H1 (cell line): ENCODE measurements around the gene TEKT3. TPM values are rescaled to one million over a fixed set of nuclear protein-coding genes. Genes with fewer than 3 reads are reported as not detected.

ENCODE experiments used
- CTCF ChIA-PET: fragments of 300-600 bp; sonication (Branson Sonifier 250); formaldehyde crosslinking; loops from one replicate; lab custom pipeline; 2021; ENCODE audit not compliant: partially characterized antibody; lab: Charles Lee
- POLR2A ChIA-PET: fragments of 300-600 bp; sonication (Branson Sonifier 250); formaldehyde crosslinking; loops from one replicate; lab custom pipeline; 2021; ENCODE audit warnings: inconsistent platforms; ENCODE audit not compliant: partially characterized antibody; lab: Charles Lee
- DNase-seq, 2 experiments: peaks; one replicate each; pipeline versions ENCODE4 v3.0.0 to v3.0.0-alpha.2; 2010 to 2022; ENCODE audit warnings: low spot score in 2 of 2, low read depth in 1 of 2, mixed read lengths in 1 of 2
- FAIRE-seq: peaks from 2 replicates; lab custom pipeline; 2011; peaks lifted over from hg19 to GRCh38; lab: Jason Lieb, UNC
- H2AFZ ChIP-seq: 2 replicates; pipeline ENCODE4 v1.8.1; 2012; ENCODE audit warnings: low read length, inconsistent platforms
- H2AK5ac ChIP-seq: 2 replicates; pipeline ENCODE4 v1.6.1; 2013; ENCODE audit warnings: low read depth, low read length
- H2BK120ac ChIP-seq: replicated peaks from 2 replicates; pipeline ENCODE3; 2013; ENCODE audit warnings: low read depth, low read length, inconsistent platforms
- H2BK12ac ChIP-seq: 2 replicates; pipeline ENCODE4 v1.6.1; 2013; ENCODE audit warnings: low read depth, low read length
- H2BK15ac ChIP-seq: 2 replicates; pipeline ENCODE4 v1.6.1; 2013; ENCODE audit warnings: low read length
- H2BK20ac ChIP-seq: 2 replicates; pipeline ENCODE4 v1.6.1; 2013; ENCODE audit warnings: low read length
- H2BK5ac ChIP-seq: 2 replicates; pipeline ENCODE4 v1.6.1; 2013; ENCODE audit warnings: low read depth, low read length
- H3K14ac ChIP-seq: 2 replicates; pipeline ENCODE4 v1.6.1; 2013; ENCODE audit warnings: inconsistent platforms; ENCODE audit not compliant: insufficient read length
- H3K18ac ChIP-seq: 2 replicates; pipeline ENCODE4 v1.6.1; 2013; ENCODE audit warnings: low read length; ENCODE audit errors: extremely low read depth
- H3K23ac ChIP-seq: 2 replicates; pipeline ENCODE4 v1.6.1; 2013; ENCODE audit warnings: inconsistent platforms; ENCODE audit not compliant: insufficient read length
- H3K23me2 ChIP-seq: 2 replicates; pipeline ENCODE4 v1.6.1; 2013; ENCODE audit warnings: low read depth, low read length
- H3K27ac ChIP-seq: 2 replicates; pipeline ENCODE4 v1.6.1; 2011; ENCODE audit warnings: low read depth, low read length, inconsistent platforms
- H3K27me3 ChIP-seq, 4 experiments: replicated peaks in 1 of 4; 1 replicate in 1 of 4; 2 replicates in 3 of 4; pipeline versions ENCODE4 v1.6.1 to v1.8.1; 2011 to 2013; ENCODE audit warnings: low read length in 3 of 4, mild to moderate bottlenecking in 3 of 4, inconsistent platforms in 2 of 4, mixed read lengths in 2 of 4, moderate library complexity in 1 of 4; ENCODE audit not compliant: control insufficient read depth in 3 of 4, insufficient read depth in 3 of 4; ENCODE audit errors: extremely low read depth in 1 of 4
- H3K36me3 ChIP-seq, 4 experiments: 2 replicates each; pipeline versions ENCODE4 v1.6.1 to v1.8.1; 2011 to 2013; ENCODE audit warnings: mild to moderate bottlenecking in 4 of 4, low read length in 3 of 4, moderate library complexity in 2 of 4, control low read depth in 1 of 4, inconsistent platforms in 1 of 4; ENCODE audit not compliant: insufficient read depth in 4 of 4, control insufficient read depth in 2 of 4
- H3K4ac ChIP-seq: replicated peaks from 2 replicates; pipeline ENCODE3; 2013; ENCODE audit warnings: low read length, low read depth, mixed read lengths, inconsistent platforms; ENCODE audit not compliant: insufficient read length
- H3K4me1 ChIP-seq, 4 experiments: replicated peaks in 1 of 4; 1 replicate in 1 of 4; 2 replicates in 3 of 4; pipeline versions ENCODE4 v1.6.1 to v1.8.1; 2011 to 2013; ENCODE audit warnings: low read length in 3 of 4, inconsistent platforms in 2 of 4, mixed read lengths in 1 of 4; ENCODE audit not compliant: insufficient read depth in 4 of 4, control insufficient read depth in 3 of 4
- H3K4me2 ChIP-seq, 2 experiments: 2 replicates each; pipeline versions ENCODE4 v1.6.1 to v1.8.1; 2011 to 2013; ENCODE audit warnings: low read depth in 2 of 2, low read length in 2 of 2, control low read depth in 1 of 2, inconsistent platforms in 1 of 2, mild to moderate bottlenecking in 1 of 2; ENCODE audit not compliant: insufficient read depth in 1 of 2
- H3K4me3 ChIP-seq, 4 experiments: fragments of 200-600, 300-600 bp in 1 of 4; sonication (generic), shearing (Covaris generic), sonication (Bioruptor Twin) in 1 of 4; 2 replicates each; pipeline versions ENCODE4 v1.5.1 to v1.8.1; 2011 to 2016; ENCODE audit warnings: low read length in 4 of 4, low read depth in 3 of 4, control low read depth in 2 of 4, inconsistent platforms in 2 of 4, mild to moderate bottlenecking in 2 of 4, mixed read lengths in 1 of 4, moderate library complexity in 1 of 4; ENCODE audit not compliant: insufficient read depth in 2 of 4; ENCODE audit errors: extremely low read depth in 1 of 4
- H3K56ac ChIP-seq: replicated peaks from 2 replicates; pipeline ENCODE3; 2013; ENCODE audit warnings: low read depth, mild to moderate bottlenecking, mixed read lengths, low read length, inconsistent platforms; ENCODE audit not compliant: insufficient read length
- H3K79me1 ChIP-seq: 2 replicates; pipeline ENCODE4 v1.6.1; 2013; ENCODE audit warnings: low read depth, low read length, control low read depth
- H3K79me2 ChIP-seq, 2 experiments: 2 replicates each; pipeline versions ENCODE4 v1.6.1 to v1.8.1; 2012 to 2013; ENCODE audit warnings: low read length in 2 of 2, mild to moderate bottlenecking in 2 of 2, inconsistent platforms in 1 of 2; ENCODE audit not compliant: insufficient read depth in 2 of 2, control insufficient read depth in 1 of 2
- H3K9ac ChIP-seq, 4 experiments: replicated peaks in 1 of 4; 1 replicate in 1 of 4; 2 replicates in 3 of 4; pipeline versions ENCODE4 v1.6.1 to v1.8.1; 2011 to 2013; ENCODE audit warnings: low read depth in 3 of 4, low read length in 3 of 4, control low read depth in 2 of 4, mild to moderate bottlenecking in 2 of 4, moderate library complexity in 2 of 4, inconsistent platforms in 1 of 4; ENCODE audit errors: extremely low read depth in 1 of 4
- H3K9me3 ChIP-seq, 2 experiments: 2 replicates each; pipeline versions ENCODE4 v1.6.1 to v1.8.1; 2012 to 2013; ENCODE audit warnings: mild to moderate bottlenecking in 2 of 2, moderate library complexity in 2 of 2, control low read depth in 1 of 2, inconsistent platforms in 1 of 2, low read depth in 1 of 2, low read length in 1 of 2, mixed read lengths in 1 of 2; ENCODE audit not compliant: insufficient read depth in 2 of 2
- H4K20me1 ChIP-seq, 2 experiments: replicated peaks in 1 of 2; 2 replicates each; pipeline versions ENCODE3 to v1.8.1; 2011 to 2013; ENCODE audit warnings: inconsistent platforms in 2 of 2, low read length in 2 of 2, mild to moderate bottlenecking in 1 of 2; ENCODE audit not compliant: insufficient read depth in 2 of 2, control insufficient read depth in 1 of 2
- H4K5ac ChIP-seq: 2 replicates; pipeline ENCODE4 v1.6.1; 2013; ENCODE audit warnings: low read length, low read depth, mixed read lengths, inconsistent platforms; ENCODE audit not compliant: insufficient read length
- H4K8ac ChIP-seq: 2 replicates; pipeline ENCODE4 v1.8.0; 2013; ENCODE audit warnings: mild to moderate bottlenecking, moderate library complexity, low read length, inconsistent platforms; ENCODE audit not compliant: insufficient read depth; ENCODE audit errors: extremely low read depth
- H4K91ac ChIP-seq: replicated peaks from 2 replicates; pipeline ENCODE3; 2013; ENCODE audit warnings: low read length, mixed read lengths, inconsistent platforms; ENCODE audit not compliant: insufficient read length
- ASH2L ChIP-seq: fragments of 200-600, 300-600 bp; sonication (generic); IDR thresholded peaks from one replicate; pipeline ENCODE4 v1.7.1; 2017; ENCODE audit warnings: low read length
- CHD1 ChIP-seq: IDR thresholded peaks from 2 replicates; pipeline ENCODE4 v1.6.1; 2012; ENCODE audit warnings: low read depth, low read length, improper control_type of control experiment
- CHD2 ChIP-seq: IDR thresholded peaks from 2 replicates; pipeline ENCODE4 v1.6.1; 2012; ENCODE audit warnings: low read length, improper control_type of control experiment
- CTCF ChIP-seq, 3 experiments: IDR thresholded peaks; 1 replicate in 2 of 3; 2 replicates in 1 of 3; pipeline versions ENCODE4 v1.5.1 to v1.6.1; 2011; ENCODE audit warnings: low read length in 3 of 3, mild to moderate bottlenecking in 3 of 3, inconsistent platforms in 2 of 3, low read depth in 1 of 3, moderate library complexity in 1 of 3; ENCODE audit not compliant: insufficient read depth in 1 of 3; ENCODE audit errors: control extremely low read depth in 1 of 3
- EGR1 ChIP-seq: IDR thresholded peaks from 2 replicates; pipeline ENCODE4 v1.6.1; 2011; ENCODE audit warnings: low read depth, low read length, borderline replicate concordance
- FOSL1 ChIP-seq: IDR thresholded peaks from 2 replicates; pipeline ENCODE4 v1.6.1; 2011; ENCODE audit warnings: mild to moderate bottlenecking, low read depth, low read length, moderate library complexity; ENCODE audit not compliant: insufficient read depth
- HDAC2 ChIP-seq, 2 experiments: fragments of 300-600 bp in 1 of 2; sonication (generic) in 1 of 2; IDR thresholded peaks; 2 replicates each; pipeline ENCODE4 v1.6.1; 2011 to 2012; ENCODE audit warnings: low read depth in 2 of 2, low read length in 2 of 2, mild to moderate bottlenecking in 2 of 2, moderate library complexity in 2 of 2, borderline replicate concordance in 1 of 2, inconsistent platforms in 1 of 2
- JUND ChIP-seq: IDR thresholded peaks from 2 replicates; pipeline ENCODE4 v1.6.1; 2011; ENCODE audit warnings: mild to moderate bottlenecking, improper control_type of control experiment, low read length
- POU5F1 ChIP-seq: IDR thresholded peaks from 2 replicates; pipeline ENCODE4 v1.6.1; 2011; ENCODE audit warnings: low read depth, mild to moderate bottlenecking, low read length, moderate library complexity
- SP1 ChIP-seq: IDR thresholded peaks from 2 replicates; pipeline ENCODE4 v1.6.1; 2011; ENCODE audit warnings: low read depth, low read length
- TEAD4 ChIP-seq: IDR thresholded peaks from 2 replicates; pipeline ENCODE4 v1.6.1; 2012; ENCODE audit warnings: low read depth, low read length, inconsistent platforms, mixed read lengths
- whole genome bisulfite sequencing, 2 experiments: shearing (Covaris generic) in 1 of 2; methylation state at CpG; one replicate each; pipeline versions ENCODE4 v1.1.6 to v1.1.7; 2013 to 2015; ENCODE audit warnings: low lambda C conversion rate in 2 of 2, mixed read lengths in 2 of 2, inconsistent platforms in 1 of 2, low coverage in 1 of 2, missing lambda C conversion rate in 1 of 2; ENCODE audit not compliant: insufficient replicate concordance in 2 of 2, insufficient coverage in 1 of 2, insufficient read length in 1 of 2; ENCODE audit errors: extremely low coverage in 1 of 2, missing lambda C conversion rate in 1 of 2; 5-methylcytosine and 5-hydroxymethylcytosine counted together
- polyA plus RNA-seq, 7 experiments: library from polyadenylated mRNA; depleted of rRNA in 3 of 7; stranded (reverse) in 5 of 7; unstranded in 2 of 7; fragments of >200 nt in 5 of 7; fragments of 200-250 nt in 2 of 7; gene quantifications; 1 replicate in 5 of 7; 2 replicates in 1 of 7; 4 replicates in 1 of 7; pipeline versions ENCODE4 v1.2.1 to v1.2.3, GENCODE V29; 2011 to 2013; ENCODE audit warnings: missing spikeins in 2 of 7, mixed read lengths in 2 of 7
- total RNA-seq: library from RNA; stranded (reverse); fragmentation: NEBNext Ultra II Directional; extraction: Animal tissue kit (Norgen Biotek cat#: 25700); gene quantifications from 2 replicates; pipeline ENCODE4 v1.2.1, GENCODE V29; 2021
- TF ChIP-seq, protein P1 (sequence below): IDR thresholded peaks from 2 replicates; pipeline ENCODE4 v1.6.1; 2011; ENCODE audit warnings: low read depth, mild to moderate bottlenecking, low read length; ENCODE audit not compliant: insufficient read depth

TEKT3 gene
- total and polyA plus RNA-seq, 2 of the 8 experiments (the other 6 are each of a cell fraction or from before 2014, with no cell fraction given) = 2.2 to 2.9 TPM

DNA sequence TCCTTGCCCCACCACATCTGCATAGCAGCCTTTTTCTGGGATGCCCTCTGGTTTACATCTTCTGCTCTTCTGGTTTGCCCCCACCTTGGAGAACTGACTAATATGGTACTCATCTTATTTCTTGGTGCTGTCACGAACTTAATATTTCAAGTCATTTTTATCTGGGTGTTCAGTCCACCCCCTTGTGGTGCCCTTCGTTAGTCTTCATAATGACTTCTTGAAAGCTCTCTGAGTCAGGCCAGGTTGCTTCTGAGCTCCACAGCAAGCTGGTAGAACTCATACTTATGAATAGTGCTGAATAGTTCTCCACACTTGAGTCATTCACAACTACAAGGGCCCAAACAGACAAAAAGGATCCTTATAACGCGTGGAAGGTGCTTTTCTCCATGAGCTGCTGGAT lies 35.8 kb upstream of the TEKT3 start:
- Histone ChIP-seq H2BK12ac (no peak overlapping the region), H3K27me3 (no peaks in the 10 kb centered on the region), H3K9me3 (no peaks in the 10 kb centered on the region), H2AK5ac (no peak overlapping the region), H3K4me1 (no peaks in the 10 kb centered on the region), H3K79me2 (no peaks in the 10 kb centered on the region), H3K27ac (no peak overlapping the region), H3K79me1 (no peaks in the 10 kb centered on the region), H2BK20ac (no peak overlapping the region), H2BK15ac (no peak overlapping the region), H3K18ac (no peak overlapping the region), H3K14ac (no peak overlapping the region), H3K4ac (no peak overlapping the region), H4K8ac (no peak overlapping the region), H2BK120ac (no peak overlapping the region), H4K20me1 (no peaks in the 10 kb centered on the region), H3K9ac (no peak overlapping the region), H3K4me3 (no peak overlapping the region), H3K23me2 (no peaks in the 10 kb centered on the region), H3K36me3 (no peaks in the 10 kb centered on the region), H3K4me2 (no peak overlapping the region), H4K5ac (no peak overlapping the region), H2AFZ (no peak overlapping the region), H2BK5ac (no peak overlapping the region), H3K23ac (no peak overlapping the region), H4K91ac (no peak overlapping the region), H3K56ac (no peak overlapping the region)
- ChIA-PET POLR2A (no interaction called here), CTCF (interaction anchor here (0.7 to 1.1 kb wide), 3 partner anchors 34 to 121 kb away, joined by 3 read pairs; no protein-coding TSS in a partner anchor)
- 97% methylated on average over 4 of the region's 4 CpGs; no CpG with 5 or more reads in 1 of the 2 experiments for WGBS, 2 experiments
- FAIRE-seq (no peak), DNase-seq (no peak)
- no peak for TF ChIP-seq ASH2L
- TF ChIP-seq CHD2 = no peak
- TF ChIP-seq POU5F1 = no peak
- TF ChIP-seq CTCF (IDR thresholded peaks at IDR 0.05; ENCODE audit: control extremely low read depth in 1 of 3, insufficient read depth in 1 of 3, low read depth in 1 of 3, low read length in 3 of 3) = no peak
- no peak for TF ChIP-seq CHD1
- TF ChIP-seq SP1 = no peak
- TF ChIP-seq JUND = no peak
- TF ChIP-seq, protein P1, sequence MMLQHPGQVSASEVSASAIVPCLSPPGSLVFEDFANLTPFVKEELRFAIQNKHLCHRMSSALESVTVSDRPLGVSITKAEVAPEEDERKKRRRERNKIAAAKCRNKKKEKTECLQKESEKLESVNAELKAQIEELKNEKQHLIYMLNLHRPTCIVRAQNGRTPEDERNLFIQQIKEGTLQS = no peak
- no peak for TF ChIP-seq FOSL1
- no peak for TF ChIP-seq TEAD4
- TF ChIP-seq EGR1 = no peak
- no peak for TF ChIP-seq HDAC2 (IDR thresholded peaks at IDR 0.05; ENCODE audit: borderline replicate concordance in 1 of 2, low read depth in 2 of 2, low read length in 2 of 2)
